GM12875 (cell line): ENCODE data around the gene SCTR.

Source experiments
- H3K4me3 ChIP-seq: one replicate; pipeline ENCODE4 v1.5.1; 2011; ENCODE audit warnings: low read depth, low read length, control low read depth
- CTCF ChIP-seq: IDR thresholded peaks from 2 replicates; pipeline ENCODE4 v1.5.1; 2011; ENCODE audit warnings: low read depth, mild to moderate bottlenecking, control low read depth, inconsistent platforms, low read length, moderate library complexity, borderline replicate concordance; ENCODE audit not compliant: insufficient read depth

The SCTR gene

GRCh38 chr2:119419803-119420508 is 104.3 kb downstream of the SCTR start:
- TF ChIP-seq CTCF = no peak
- no peak overlapping the region for H3K4me3 ChIP-seq

DNA sequence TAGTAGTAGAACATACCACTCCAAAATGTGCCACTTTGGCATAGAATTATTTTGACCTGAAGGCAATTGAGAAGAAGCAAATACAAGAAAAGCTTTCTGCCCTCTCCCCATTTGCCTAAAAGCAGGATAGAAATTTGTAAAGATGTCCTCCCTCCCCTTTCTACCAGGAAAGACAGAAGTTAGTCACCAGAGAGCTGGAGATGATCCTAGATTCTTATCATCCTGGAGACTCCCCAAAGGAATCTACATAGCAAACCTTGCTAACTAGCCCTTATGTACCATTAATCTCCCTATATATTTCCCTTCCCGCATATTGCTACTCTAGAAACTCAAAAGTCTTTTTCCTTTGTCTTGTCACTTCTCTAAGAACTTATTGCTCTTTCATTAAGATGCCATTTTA is 105.2 kb downstream of the SCTR start:
- H3K4me3 ChIP-seq = no peak overlapping the region
- no peak for TF ChIP-seq CTCF

- no peak overlapping the region for H3K4me3 ChIP-seq
- TF ChIP-seq CTCF = no peak
These were observed 106.4 kb downstream of the SCTR start for GRCh38 chr2:119417908-119418307.

- TF ChIP-seq CTCF = no peak
- H3K4me3 ChIP-seq = no peak overlapping the region
These were observed 107.9 kb downstream of the SCTR start for GRCh38 chr2:119416299-119416923.

DNA sequence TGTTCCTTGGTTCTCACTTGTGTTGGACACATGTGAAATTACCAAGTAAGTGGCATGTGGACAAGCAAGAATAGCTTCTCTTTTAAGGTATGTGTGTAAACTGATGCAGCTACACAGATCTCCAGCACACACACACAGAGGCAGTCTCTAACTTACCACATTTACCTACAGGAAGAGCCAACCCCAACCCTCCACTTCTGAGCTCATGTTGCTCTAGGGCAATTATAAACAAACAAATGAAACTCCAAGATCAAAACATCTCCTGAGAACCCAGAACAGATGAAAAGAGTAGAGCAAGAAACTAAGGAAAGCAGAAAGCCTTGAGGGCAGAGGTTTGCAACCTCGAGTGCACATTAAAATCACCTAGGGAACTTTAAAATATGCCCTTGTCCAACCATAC is 108.7 kb downstream of the SCTR start:
- H3K4me3 ChIP-seq = no peak overlapping the region
- TF ChIP-seq CTCF = no peak

DNA sequence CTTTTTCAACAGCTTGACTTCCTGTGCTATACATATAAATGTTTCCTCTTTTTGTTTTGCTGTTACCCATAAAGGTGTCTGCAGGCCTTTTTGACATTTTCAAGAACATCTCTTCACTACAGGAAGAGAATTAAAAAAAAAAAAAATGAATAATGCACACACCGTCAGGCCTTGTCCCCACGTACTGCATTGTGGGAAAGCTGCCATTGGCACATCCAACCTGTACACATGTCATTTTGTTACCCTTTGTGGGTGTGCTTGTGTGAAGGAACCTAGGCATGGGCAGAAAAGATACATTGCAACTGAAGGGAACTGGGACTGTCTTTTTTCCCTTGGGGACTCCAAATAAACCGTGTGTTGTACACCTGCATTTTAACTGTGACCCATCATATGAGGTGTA is 109.4 kb downstream of the SCTR start:
- H3K4me3 ChIP-seq = no peak overlapping the region
- TF ChIP-seq CTCF = no peak

DNA sequence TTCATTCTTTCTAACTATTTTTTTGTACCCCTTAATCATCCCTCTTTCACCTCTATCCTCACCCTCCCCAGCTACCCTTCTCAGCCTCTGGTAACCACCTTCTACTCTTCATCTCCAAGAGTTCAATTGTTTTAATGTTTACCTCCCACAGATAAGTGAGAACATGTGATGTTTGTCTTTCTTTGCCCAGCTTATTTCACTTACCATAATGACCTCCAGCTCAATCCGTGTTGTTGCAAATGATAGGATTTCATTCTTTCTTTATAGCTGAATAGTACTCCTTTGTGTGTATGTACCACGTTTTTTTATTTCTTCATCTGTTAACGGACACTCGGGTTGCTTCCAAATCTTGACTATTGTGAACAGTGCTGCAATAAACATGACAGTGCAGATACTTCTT is 114.8 kb downstream of the SCTR start:
- H3K4me3 ChIP-seq = no peak overlapping the region
- no peak for TF ChIP-seq CTCF
